Omental fat pad (tissue), 4 donors: ENCODE results near the gene CNPY2. TPM values are rescaled to one million over a fixed set of nuclear protein-coding genes. Genes with fewer than 3 reads are reported as not detected.
"Not testable (repeated sequence)": the region's sequence is repeated elsewhere in the genome, so short reads cannot be mapped to it uniquely, and the experiment has no call there.

Source experiments
- ATAC-seq: fragments of 150-250 bp; one replicate; pipeline ENCODE4 v1.9.1; 2016; ENCODE audit warnings: mild to moderate bottlenecking, moderate library complexity; ENCODE audit not compliant: low FRiP score
- DNase-seq: peaks from one replicate; pipeline ENCODE4 v3.0.0-alpha.2; 2019; ENCODE audit warnings: low spot score
- total RNA-seq, 4 donors: library from RNA; depleted of rRNA; stranded (reverse); fragments of >200 nt; gene quantifications; one replicate each; pipeline ENCODE4 v1.1.0, GENCODE V29; 2016
- TF ChIP-seq, protein P1 (sequence below), 3 donors: fragments of 450-650 bp; IDR thresholded peaks; one replicate each; pipeline ENCODE4 v1.5.1; 2016 to 2017; ENCODE audit warnings: antibody characterized with exemption in 3 of 3, mild to moderate bottlenecking in 3 of 3, moderate library complexity in 2 of 3

CNPY2 gene
- total RNA-seq, 4 donors from 2014 or later, result 60.4 to 77.8 (median 69.7) TPM

GRCh38 chr12:56333197-56333678 is 17.4 kb upstream of the CNPY2 start:
- TF ChIP-seq, protein P1, sequence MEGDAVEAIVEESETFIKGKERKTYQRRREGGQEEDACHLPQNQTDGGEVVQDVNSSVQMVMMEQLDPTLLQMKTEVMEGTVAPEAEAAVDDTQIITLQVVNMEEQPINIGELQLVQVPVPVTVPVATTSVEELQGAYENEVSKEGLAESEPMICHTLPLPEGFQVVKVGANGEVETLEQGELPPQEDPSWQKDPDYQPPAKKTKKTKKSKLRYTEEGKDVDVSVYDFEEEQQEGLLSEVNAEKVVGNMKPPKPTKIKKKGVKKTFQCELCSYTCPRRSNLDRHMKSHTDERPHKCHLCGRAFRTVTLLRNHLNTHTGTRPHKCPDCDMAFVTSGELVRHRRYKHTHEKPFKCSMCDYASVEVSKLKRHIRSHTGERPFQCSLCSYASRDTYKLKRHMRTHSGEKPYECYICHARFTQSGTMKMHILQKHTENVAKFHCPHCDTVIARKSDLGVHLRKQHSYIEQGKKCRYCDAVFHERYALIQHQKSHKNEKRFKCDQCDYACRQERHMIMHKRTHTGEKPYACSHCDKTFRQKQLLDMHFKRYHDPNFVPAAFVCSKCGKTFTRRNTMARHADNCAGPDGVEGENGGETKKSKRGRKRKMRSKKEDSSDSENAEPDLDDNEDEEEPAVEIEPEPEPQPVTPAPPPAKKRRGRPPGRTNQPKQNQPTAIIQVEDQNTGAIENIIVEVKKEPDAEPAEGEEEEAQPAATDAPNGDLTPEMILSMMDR (IDR thresholded peaks at IDR 0.05), result no peak
- DNase-seq, result no peak
- no peak for ATAC-seq

GRCh38 chr12:56332512-56333196 is 16.9 kb upstream of the CNPY2 start:
- DNase-seq, result no peak
- ATAC-seq, result no peak
- TF ChIP-seq, protein P1 (IDR thresholded peaks at IDR 0.05), result no peak

DNA sequence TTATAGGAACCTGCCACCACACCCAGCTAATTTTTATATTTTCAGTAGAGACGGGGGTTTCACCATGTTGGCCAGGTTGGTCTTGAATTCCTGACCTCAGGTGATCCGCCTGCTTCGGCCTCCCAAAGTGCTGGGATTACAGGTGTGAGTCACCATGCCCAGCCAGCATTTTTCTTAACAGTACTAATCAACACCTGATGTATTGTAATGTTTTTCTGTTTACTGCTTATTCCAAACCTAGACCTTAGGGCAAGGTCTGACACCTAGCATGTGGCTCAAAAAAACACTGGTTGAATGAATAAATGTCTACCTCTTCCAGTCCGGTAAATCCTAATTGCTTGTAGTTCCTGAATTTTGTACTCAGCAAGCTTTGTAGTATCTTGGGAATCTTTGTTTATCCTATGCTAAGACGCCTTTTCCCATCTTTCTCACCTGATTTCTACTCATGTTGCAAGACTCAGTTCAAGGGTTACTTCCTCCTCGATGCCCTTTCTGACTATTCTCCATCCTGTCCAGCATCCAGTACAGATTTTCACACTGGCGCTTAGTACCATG is 15.2 kb upstream of the CNPY2 start:
- TF ChIP-seq, protein P1 (IDR thresholded peaks at IDR 0.05), result no peak
- DNase-seq (no peak), ATAC-seq (no peak)

DNA sequence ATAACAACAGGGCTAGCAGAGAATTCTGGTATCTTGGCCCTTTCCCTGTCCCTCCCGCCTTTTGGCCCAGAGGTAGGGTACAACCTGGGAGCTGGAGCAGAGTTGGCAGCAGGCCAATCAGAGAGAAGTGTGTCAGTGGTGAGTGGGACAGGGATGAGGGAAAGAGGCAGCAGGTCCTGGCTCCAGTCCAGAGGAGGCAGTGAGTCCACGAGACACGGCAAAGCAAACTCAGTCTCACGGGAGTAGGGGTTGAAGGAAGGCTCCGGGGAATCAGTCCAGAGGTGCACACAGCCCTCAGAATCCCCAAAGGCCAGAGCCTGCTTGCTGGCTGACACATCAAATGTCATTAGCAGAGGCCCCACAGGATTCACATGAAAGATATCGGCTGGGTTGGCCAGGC is 10.7 kb upstream of the CNPY2 start:
- DNase-seq (no peak), ATAC-seq (no peak)
- TF ChIP-seq, protein P1 (IDR thresholded peaks at IDR 0.05), result no peak

DNA sequence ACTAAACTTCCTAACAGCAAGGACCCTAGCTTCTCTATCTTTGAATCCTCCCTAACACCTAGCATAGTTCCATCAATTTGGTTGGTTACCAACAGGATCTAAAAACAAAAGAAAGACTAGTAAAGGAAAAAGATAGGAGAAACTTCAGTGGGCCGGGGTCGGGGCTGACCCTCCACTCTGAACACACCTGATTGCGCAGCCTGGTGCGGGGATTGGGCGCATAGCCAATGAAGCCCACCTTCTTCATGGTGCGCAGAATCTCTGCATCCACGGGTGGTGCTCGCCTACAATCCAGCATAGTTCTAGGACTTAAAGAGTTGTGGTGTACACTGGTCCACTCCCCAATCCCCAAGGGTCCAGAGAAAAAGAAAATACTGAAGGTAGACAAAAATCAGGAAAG is 10.3 kb upstream of the CNPY2 start:
- TF ChIP-seq, protein P1 (IDR thresholded peaks at IDR 0.05), result no peak
- no peak for DNase-seq
- no peak for ATAC-seq

DNA sequence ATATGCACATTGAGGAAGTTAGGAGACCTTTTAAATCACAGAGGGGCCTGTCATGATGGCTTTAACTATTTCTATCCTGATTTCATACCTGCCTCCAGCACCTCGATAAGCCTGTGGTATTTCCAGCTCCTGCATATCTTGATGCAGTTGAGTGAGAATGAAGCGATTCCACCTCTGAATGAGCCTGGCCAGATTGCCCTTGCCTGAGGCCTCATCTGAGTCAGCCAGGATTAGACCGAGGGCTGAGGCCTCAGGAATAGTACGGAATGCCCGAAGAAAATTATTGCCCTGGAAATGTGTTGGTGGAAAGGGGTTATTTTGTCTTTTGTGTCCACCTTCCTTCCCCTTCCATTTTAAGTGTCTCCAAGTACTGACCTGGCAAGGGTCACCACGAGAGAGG is 8.4 kb upstream of the CNPY2 start:
- no peak for DNase-seq
- TF ChIP-seq, protein P1 (IDR thresholded peaks at IDR 0.05), result no peak
- no peak for ATAC-seq

- not testable (repeated sequence) for ATAC-seq, DNase-seq
Observed at GRCh38 chr12:56321610-56322009, 5.8 kb upstream of the CNPY2 start.
